Large intestine (tissue), 12 donors: Measurements from ENCODE around the gene GPX3. TPM values are rescaled to one million over a fixed set of nuclear protein-coding genes. Genes with fewer than 3 reads are reported as not detected.

ENCODE experiments used
- DNase-seq, 2 donors: peaks; one replicate each; pipeline versions ENCODE4 v3.0.0 to v3.0.0-alpha.2; 2013
- H3K27ac ChIP-seq: one replicate; pipeline ENCODE4 v1.5.1; 2013; ENCODE audit warnings: low read length
- H3K27me3 ChIP-seq: 2 replicates; pipeline ENCODE4 v1.6.1; 2013; ENCODE audit warnings: low read length; ENCODE audit not compliant: control insufficient read depth, insufficient read depth
- H3K36me3 ChIP-seq: 2 replicates; pipeline ENCODE4 v1.6.1; 2013; ENCODE audit warnings: low read length; ENCODE audit not compliant: control insufficient read depth, insufficient read depth
- H3K4me1 ChIP-seq: one replicate; pipeline ENCODE4 v1.6.1; 2013; ENCODE audit warnings: low read length; ENCODE audit not compliant: control insufficient read depth, insufficient read depth
- H3K4me3 ChIP-seq: one replicate; pipeline ENCODE4 v1.5.1; 2013; ENCODE audit warnings: low read length
- H3K9me3 ChIP-seq: one replicate; pipeline ENCODE4 v1.6.1; 2013; ENCODE audit warnings: mild to moderate bottlenecking, low read depth, low read length, moderate library complexity; ENCODE audit not compliant: control insufficient read depth
- WGBS: methylation state at CpG from one replicate; pipeline ENCODE4 v1.1.5; 2013; ENCODE audit warnings: low lambda C conversion rate; ENCODE audit not compliant: insufficient coverage; 5-methylcytosine and 5-hydroxymethylcytosine counted together
- long read RNA-seq, 11 donors: transcript quantifications; one replicate each; lab custom pipeline, GENCODE V29; 2026
- polyA plus RNA-seq: library from polyadenylated mRNA; unstranded; fragments of 120-200 nt; gene quantifications from one replicate; pipeline ENCODE4 v1.2.1, GENCODE V29; 2013

The GPX3 gene
- 34.3 TPM for polyA plus RNA-seq
- long read RNA-seq, donor 1, transcript GPX3-201 (5 exons, 1,636 nt), result major isoform, 15 of 15 reads
- long read RNA-seq, donor 1, partial matches to known transcripts, result 0 of 15 reads
- long read RNA-seq, donor 1, other reads (novel, unspliced or antisense), result 0 of 15 reads
- long read RNA-seq, donor 2, transcript GPX3-201 (5 exons, 1,636 nt), result major isoform, 42 of 60 reads
- long read RNA-seq, donor 2, partial matches to known transcripts, result 18 of 60 reads
- long read RNA-seq, donor 2, other reads (novel, unspliced or antisense), result 0 of 60 reads
- long read RNA-seq, donor 3, transcript GPX3-201 (5 exons, 1,636 nt), result major isoform, 26 of 41 reads
- long read RNA-seq, donor 3, partial matches to known transcripts, result 15 of 41 reads
- long read RNA-seq, donor 3, other reads (novel, unspliced or antisense), result 0 of 41 reads
- long read RNA-seq, donor 4, result 0 reads
- long read RNA-seq, donor 5, transcript GPX3-201 (5 exons, 1,636 nt), result major isoform, 8 of 9 reads
- long read RNA-seq, donor 5, partial matches to known transcripts, result 0 of 9 reads
- long read RNA-seq, donor 5, other reads (novel, unspliced or antisense), result 0 of 9 reads
- long read RNA-seq, donor 6, transcript GPX3-201 (5 exons, 1,636 nt), result major isoform, 20 of 21 reads
- long read RNA-seq, donor 6, partial matches to known transcripts, result 0 of 21 reads
- long read RNA-seq, donor 6, other reads (novel, unspliced or antisense), result 0 of 21 reads
- long read RNA-seq, donor 7, transcript GPX3-201 (5 exons, 1,636 nt), result major isoform, 7 of 7 reads
- long read RNA-seq, donor 7, partial matches to known transcripts, result 0 of 7 reads
- long read RNA-seq, donor 7, other reads (novel, unspliced or antisense), result 0 of 7 reads
- long read RNA-seq, donor 8, transcript GPX3-201 (5 exons, 1,636 nt), result major isoform, 29 of 58 reads
- long read RNA-seq, donor 8, partial matches to known transcripts, result 29 of 58 reads
- long read RNA-seq, donor 8, other reads (novel, unspliced or antisense), result 0 of 58 reads
- long read RNA-seq, donor 9, transcript GPX3-201 (5 exons, 1,636 nt), result major isoform, 22 of 27 reads
- long read RNA-seq, donor 9, partial matches to known transcripts, result 5 of 27 reads
- long read RNA-seq, donor 9, other reads (novel, unspliced or antisense), result 0 of 27 reads
- long read RNA-seq, donor 10, transcript GPX3-201 (5 exons, 1,636 nt), result major isoform, 29 of 30 reads
- long read RNA-seq, donor 10, partial matches to known transcripts, result 0 of 30 reads
- long read RNA-seq, donor 10, other reads (novel, unspliced or antisense), result 0 of 30 reads
- long read RNA-seq, donor 11, transcript GPX3-201 (5 exons, 1,636 nt), result major isoform, 41 of 42 reads
- long read RNA-seq, donor 11, partial matches to known transcripts, result 0 of 42 reads
- long read RNA-seq, donor 11, other reads (novel, unspliced or antisense), result 0 of 42 reads

DNA sequence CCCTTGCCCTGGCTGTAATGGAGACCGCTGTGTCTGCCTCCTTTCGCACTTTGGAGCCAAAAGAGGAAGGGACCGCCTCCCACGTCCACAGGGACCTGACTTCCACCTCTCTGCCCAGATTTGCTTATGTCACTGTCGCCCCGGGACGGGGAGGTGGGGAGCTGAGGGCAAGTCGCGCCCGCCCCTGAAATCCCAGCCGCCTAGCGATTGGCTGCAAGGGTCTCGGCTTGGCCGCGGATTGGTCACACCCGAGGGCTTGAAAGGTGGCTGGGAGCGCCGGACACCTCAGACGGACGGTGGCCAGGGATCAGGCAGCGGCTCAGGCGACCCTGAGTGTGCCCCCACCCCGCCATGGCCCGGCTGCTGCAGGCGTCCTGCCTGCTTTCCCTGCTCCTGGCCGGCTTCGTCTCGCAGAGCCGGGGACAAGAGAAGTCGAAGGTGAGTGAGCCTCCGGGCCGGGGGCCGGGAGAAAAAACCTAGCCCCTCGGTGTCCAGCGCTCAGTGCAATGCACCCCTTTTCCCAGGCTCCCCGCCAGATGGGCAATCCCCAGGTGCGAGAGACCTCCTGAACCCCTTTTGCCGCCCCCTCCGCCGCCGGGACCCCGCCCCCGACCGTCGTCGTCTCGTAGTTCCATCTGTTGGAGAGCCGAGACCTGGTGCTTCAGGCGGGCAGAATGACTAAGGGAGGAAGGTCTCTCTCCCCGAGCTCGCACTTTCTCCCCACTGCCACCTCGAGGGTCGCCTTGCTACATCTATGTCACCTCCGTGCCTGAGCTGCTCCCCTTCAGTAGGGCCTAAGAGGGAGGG, at the start of gene GPX3:
GPX3 (plus strand) TSS at position 288 of the 807 bp plus-strand sequence; CDS start at position 352, 64 bp downstream.
- H3K4me3 ChIP-seq, result peak within 1 kb of the TSS; percentile 55
- no peak within 1 kb of the TSS for H3K27ac ChIP-seq
- DNase-seq, result peak; percentile 66 to 81
- H3K36me3 ChIP-seq, result peaks cover 3% of the 10 kb centered on the region
- H3K9me3 ChIP-seq, result no peaks in the 10 kb centered on the region
- no peaks in the 10 kb centered on the region for H3K27me3 ChIP-seq
- no CpG with 5 or more reads among the region's 54 CpGs for WGBS
- peaks cover 22% of the 10 kb centered on the region for H3K4me1 ChIP-seq

DNA sequence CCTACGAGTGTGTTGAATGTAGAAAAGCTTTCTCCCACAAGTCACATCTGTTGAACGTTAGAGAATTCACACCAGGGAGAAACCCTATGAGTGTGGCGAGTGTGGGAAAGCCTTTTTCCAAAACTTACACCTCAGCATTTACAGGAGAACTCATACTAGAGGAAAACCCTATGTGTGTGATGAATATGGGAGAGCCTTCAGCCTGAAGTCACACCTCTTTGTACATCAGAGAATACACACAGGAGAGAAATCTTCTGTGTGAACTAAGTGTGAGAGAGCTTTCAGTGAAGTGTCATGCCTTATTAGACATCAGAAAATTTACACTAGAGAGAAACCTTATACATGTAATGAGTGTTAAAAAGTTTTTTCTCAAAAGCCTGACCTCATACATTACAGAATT, 41.8 kb upstream of the GPX3 start:
- no peak for DNase-seq
- Histone ChIP-seq H3K4me3 (no peak overlapping the region), H3K27ac (no peak overlapping the region), H3K9me3 (no peaks in the 10 kb centered on the region), H3K27me3 (no peaks in the 10 kb centered on the region), H3K4me1 (no peaks in the 10 kb centered on the region), H3K36me3 (no peaks in the 10 kb centered on the region)
- no CpG with 5 or more reads among the region's 3 CpGs for WGBS

- H3K4me3 ChIP-seq, result no peak overlapping the region
- no peaks in the 10 kb centered on the region for H3K4me1 ChIP-seq
- no peaks in the 10 kb centered on the region for H3K9me3 ChIP-seq
- H3K27me3 ChIP-seq, result peaks cover 2% of the 10 kb centered on the region
- no peaks in the 10 kb centered on the region for H3K36me3 ChIP-seq
- WGBS, result no CpG with 5 or more reads among the region's 3 CpGs
- no peak for DNase-seq
- no peak overlapping the region for H3K27ac ChIP-seq
These were observed 32.6 kb upstream of the GPX3 start for GRCh38 chr5:150987746-150988145.

- Histone ChIP-seq H3K36me3 (no peaks in the 10 kb centered on the region), H3K27ac (no peak overlapping the region), H3K4me1 (no peaks in the 10 kb centered on the region), H3K9me3 (no peaks in the 10 kb centered on the region), H3K4me3 (no peak overlapping the region), H3K27me3 (peaks cover 2% of the 10 kb centered on the region)
- no CpG with 5 or more reads among the region's 3 CpGs for WGBS
- no peak for DNase-seq
These were observed 30.7 kb upstream of the GPX3 start for GRCh38 chr5:150989695-150990094.

GRCh38 chr5:150992705-150993104, 27.7 kb upstream of the GPX3 start:
- no peak for DNase-seq
- Histone ChIP-seq H3K4me1 (no peaks in the 10 kb centered on the region), H3K27me3 (no peaks in the 10 kb centered on the region), H3K9me3 (no peaks in the 10 kb centered on the region), H3K4me3 (no peak overlapping the region), H3K27ac (no peak overlapping the region), H3K36me3 (no peaks in the 10 kb centered on the region)
- WGBS, result no CpG with 5 or more reads among the region's 6 CpGs

GRCh38 chr5:150993422-150993821, 27.0 kb upstream of the GPX3 start:
- H3K4me3 ChIP-seq, result no peak overlapping the region
- DNase-seq, result no peak
- H3K27ac ChIP-seq, result no peak overlapping the region
- no peaks in the 10 kb centered on the region for H3K9me3 ChIP-seq
- WGBS, result no CpG with 5 or more reads among the region's 2 CpGs
- no peaks in the 10 kb centered on the region for H3K27me3 ChIP-seq
- H3K36me3 ChIP-seq, result no peaks in the 10 kb centered on the region
- H3K4me1 ChIP-seq, result no peaks in the 10 kb centered on the region

GRCh38 chr5:150993826-150994412, 26.5 kb upstream of the GPX3 start:
- WGBS, result no CpG with 5 or more reads among the region's 1 CpG
- DNase-seq, result no peak
- H3K4me1 ChIP-seq, result no peaks in the 10 kb centered on the region
- no peaks in the 10 kb centered on the region for H3K36me3 ChIP-seq
- H3K9me3 ChIP-seq, result no peaks in the 10 kb centered on the region
- no peak overlapping the region for H3K4me3 ChIP-seq
- no peaks in the 10 kb centered on the region for H3K27me3 ChIP-seq
- no peak overlapping the region for H3K27ac ChIP-seq

GRCh38 chr5:150999704-151000442, 20.5 kb upstream of the GPX3 start:
- Histone ChIP-seq H3K27me3 (no peaks in the 10 kb centered on the region), H3K9me3 (no peaks in the 10 kb centered on the region), H3K4me3 (no peak overlapping the region), H3K27ac (no peak overlapping the region), H3K4me1 (no peaks in the 10 kb centered on the region), H3K36me3 (no peaks in the 10 kb centered on the region)
- no peak for DNase-seq
- WGBS, result 86% methylated on average over 1 of the region's 7 CpGs

DNA sequence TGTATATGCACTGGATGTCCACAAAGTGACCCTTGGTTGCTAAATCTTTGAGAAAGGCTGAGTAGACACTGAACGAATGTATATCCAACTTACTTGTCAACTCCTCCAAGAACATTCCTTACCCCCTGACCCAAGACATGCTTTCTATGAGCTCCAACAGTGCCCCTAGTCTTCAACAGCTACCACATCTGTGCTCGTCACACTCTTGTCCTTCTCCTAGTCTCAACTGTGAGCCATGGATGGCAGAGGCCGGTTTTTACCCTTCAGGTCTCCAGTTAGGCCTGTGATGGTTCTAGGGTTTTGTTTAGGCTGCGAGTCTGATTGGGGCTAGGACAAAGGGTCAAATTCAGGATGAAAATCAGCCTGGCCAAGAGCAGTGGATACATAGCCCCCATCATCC, 19.0 kb upstream of the GPX3 start:
- peaks cover 12% of the 10 kb centered on the region for H3K4me1 ChIP-seq
- no peaks in the 10 kb centered on the region for H3K9me3 ChIP-seq
- H3K27ac ChIP-seq, result no peak overlapping the region
- no peaks in the 10 kb centered on the region for H3K27me3 ChIP-seq
- H3K4me3 ChIP-seq, result no peak overlapping the region
- WGBS, result 80% methylated on average over 1 of the region's 4 CpGs
- H3K36me3 ChIP-seq, result no peaks in the 10 kb centered on the region
- no peak for DNase-seq
